Left lung (tissue), 10 donors: ENCODE results near the gene DRD2. TPM values are rescaled to one million over a fixed set of nuclear protein-coding genes. Genes with fewer than 3 reads are reported as not detected.

Source experiments
- ATAC-seq: fragments of 200-7000 bp; cut with Tn5 transposase; one replicate; pipeline ENCODE4 v1.9.1; 2020; ENCODE audit warnings: moderate library complexity
- DNase-seq, 4 donors: peaks; one replicate each; pipeline ENCODE4 v3.0.0-alpha.2; 2013 to 2020
- H3K27ac ChIP-seq, 2 donors: fragments of 200-600 bp; sonication (generic) in 1 of 2; one replicate each; pipeline versions ENCODE4 v1.5.0 to v1.8.0; 2020 to 2021
- H3K27me3 ChIP-seq, 2 donors: fragments of 200-600 bp; sonication (generic) in 1 of 2; one replicate each; pipeline versions ENCODE4 v1.5.0 to v1.8.0; 2020 to 2021
- H3K36me3 ChIP-seq, 2 donors: fragments of 200-600 bp; sonication (generic) in 1 of 2; one replicate each; pipeline versions ENCODE4 v1.5.0 to v1.8.0; 2020 to 2021
- H3K4me1 ChIP-seq, 2 donors: fragments of 200-600 bp; one replicate each; pipeline ENCODE4 v1.8.0; 2021
- H3K4me3 ChIP-seq, 2 donors: fragments of 200-600 bp; sonication (generic) in 1 of 2; one replicate each; pipeline versions ENCODE4 v1.5.0 to v1.8.0; 2020 to 2021; ENCODE audit warnings: mild to moderate bottlenecking in 1 of 2
- H3K9me3 ChIP-seq, 2 donors: fragments of 200-600 bp; sonication (generic) in 1 of 2; one replicate each; pipeline versions ENCODE4 v1.5.0 to v1.8.0; 2020 to 2021
- intact Hi-C, 2 donors: fragments of 100-400 bp; cut with DNase I; formaldehyde crosslinking; loops; one replicate each; pipeline versions ENCODE4 v1.11.2 to v1.14.2; 2022
- polyA plus RNA-seq, 6 donors: library from polyadenylated mRNA; unstranded; fragments of 120-200 nt; gene quantifications; one replicate each; pipeline ENCODE4 v1.2.1, GENCODE V29; 2013; ENCODE audit not compliant: insufficient read length in 6 of 6
- total RNA-seq, 2 donors: library from RNA; stranded (reverse); fragmentation: NEBNext Ultra II Directional; extraction: Animal tissue kit (Norgen Biotek cat#: 25700); gene quantifications; one replicate each; pipeline ENCODE4 v1.2.1, GENCODE V29; 2021
- TF ChIP-seq, protein P1 (sequence below), 2 donors: fragments of 200-600 bp; sonication (generic) in 1 of 2; IDR thresholded peaks; one replicate each; pipeline versions ENCODE4 v1.5.0 to v1.8.0; 2021; ENCODE audit warnings: antibody characterized with exemption in 2 of 2
- donor health status: DM: no; HTN: yes; CAD: no.
- donor health status: DM: no; HTN: no; CAD: no.

DRD2 gene
- total and polyA plus RNA-seq, 8 donors = 0.17 to 0.43 (median 0.22) TPM; not detected in 2

DNA sequence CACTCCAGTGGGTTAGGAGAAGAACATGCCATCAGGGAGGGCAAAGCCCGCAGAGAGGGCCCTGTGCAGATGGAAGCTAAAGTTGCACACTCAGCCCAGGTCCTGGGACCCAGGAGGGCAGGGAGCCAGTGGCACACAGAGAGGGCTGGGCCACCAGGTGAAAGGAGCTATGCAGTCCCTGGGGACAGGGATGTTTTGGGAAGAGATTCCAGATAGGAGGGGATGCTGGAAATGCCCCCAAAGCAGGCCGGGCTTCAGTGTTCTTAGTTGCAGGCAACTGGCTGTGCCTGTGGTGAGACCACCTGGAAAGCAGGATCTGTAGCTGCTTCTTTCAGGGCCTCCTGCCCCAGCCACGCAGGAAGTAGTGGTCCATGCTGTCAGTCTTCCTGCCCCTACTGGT lies 68.0 kb downstream of the DRD2 start:
- ATAC-seq (no peak), DNase-seq (no peak)
- Histone ChIP-seq H3K36me3 (no peaks in the 10 kb centered on the region), H3K27me3 (no peaks in the 10 kb centered on the region), H3K27ac (no peak overlapping the region), H3K4me1 (no peaks in the 10 kb centered on the region), H3K4me3 (no peak overlapping the region), H3K9me3 (no peaks in the 10 kb centered on the region)
- intact Hi-C loops = no loop called here
- TF ChIP-seq, protein P1, sequence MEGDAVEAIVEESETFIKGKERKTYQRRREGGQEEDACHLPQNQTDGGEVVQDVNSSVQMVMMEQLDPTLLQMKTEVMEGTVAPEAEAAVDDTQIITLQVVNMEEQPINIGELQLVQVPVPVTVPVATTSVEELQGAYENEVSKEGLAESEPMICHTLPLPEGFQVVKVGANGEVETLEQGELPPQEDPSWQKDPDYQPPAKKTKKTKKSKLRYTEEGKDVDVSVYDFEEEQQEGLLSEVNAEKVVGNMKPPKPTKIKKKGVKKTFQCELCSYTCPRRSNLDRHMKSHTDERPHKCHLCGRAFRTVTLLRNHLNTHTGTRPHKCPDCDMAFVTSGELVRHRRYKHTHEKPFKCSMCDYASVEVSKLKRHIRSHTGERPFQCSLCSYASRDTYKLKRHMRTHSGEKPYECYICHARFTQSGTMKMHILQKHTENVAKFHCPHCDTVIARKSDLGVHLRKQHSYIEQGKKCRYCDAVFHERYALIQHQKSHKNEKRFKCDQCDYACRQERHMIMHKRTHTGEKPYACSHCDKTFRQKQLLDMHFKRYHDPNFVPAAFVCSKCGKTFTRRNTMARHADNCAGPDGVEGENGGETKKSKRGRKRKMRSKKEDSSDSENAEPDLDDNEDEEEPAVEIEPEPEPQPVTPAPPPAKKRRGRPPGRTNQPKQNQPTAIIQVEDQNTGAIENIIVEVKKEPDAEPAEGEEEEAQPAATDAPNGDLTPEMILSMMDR (IDR thresholded peaks at IDR 0.05) = no peak

DNA sequence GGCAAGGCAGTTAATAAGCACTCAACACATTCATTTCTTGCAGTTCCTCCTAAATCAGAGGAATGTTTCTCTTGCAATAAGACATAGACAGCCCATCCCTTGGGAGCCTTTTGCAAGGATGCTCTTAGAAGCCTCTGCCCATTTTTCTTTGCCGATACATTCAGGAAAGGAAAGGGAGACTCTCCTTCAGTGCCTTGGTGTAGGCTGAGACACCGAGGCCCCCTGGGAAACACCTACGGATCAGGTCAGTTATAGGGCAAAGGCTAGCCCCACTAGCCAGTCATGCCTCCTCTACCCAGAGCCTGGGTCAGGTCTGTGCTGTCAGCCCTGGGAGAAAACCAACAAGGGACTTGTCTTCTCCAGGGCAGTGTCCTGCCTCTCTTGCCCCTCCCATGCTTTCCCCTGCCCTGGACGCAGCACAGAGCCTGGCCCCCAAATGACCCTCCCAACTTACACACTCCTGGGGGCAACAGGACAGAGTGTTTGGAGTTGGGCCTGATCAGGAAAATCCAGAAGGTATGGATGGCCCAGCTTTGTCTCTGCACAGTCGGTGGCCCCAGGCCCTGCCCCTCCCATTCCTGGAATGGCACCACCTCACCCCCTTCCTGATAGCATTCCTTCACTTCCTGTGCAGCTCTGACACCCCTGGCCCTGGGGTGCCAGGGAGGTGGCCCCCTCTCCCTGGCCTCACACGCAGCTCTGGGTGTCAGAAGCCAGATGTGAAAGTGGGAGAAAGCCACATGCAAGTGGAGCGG lies 69.3 kb downstream of the DRD2 start:
- H3K27me3 ChIP-seq = no peaks in the 10 kb centered on the region
- no peak overlapping the region for H3K4me3 ChIP-seq
- no peak overlapping the region for H3K27ac ChIP-seq
- no peaks in the 10 kb centered on the region for H3K4me1 ChIP-seq
- intact Hi-C loops = no loop called here
- no peak for DNase-seq
- H3K9me3 ChIP-seq = no peaks in the 10 kb centered on the region
- ATAC-seq = no peak
- TF ChIP-seq, protein P1 (IDR thresholded peaks at IDR 0.05) = no peak
- H3K36me3 ChIP-seq = no peaks in the 10 kb centered on the region

DNA sequence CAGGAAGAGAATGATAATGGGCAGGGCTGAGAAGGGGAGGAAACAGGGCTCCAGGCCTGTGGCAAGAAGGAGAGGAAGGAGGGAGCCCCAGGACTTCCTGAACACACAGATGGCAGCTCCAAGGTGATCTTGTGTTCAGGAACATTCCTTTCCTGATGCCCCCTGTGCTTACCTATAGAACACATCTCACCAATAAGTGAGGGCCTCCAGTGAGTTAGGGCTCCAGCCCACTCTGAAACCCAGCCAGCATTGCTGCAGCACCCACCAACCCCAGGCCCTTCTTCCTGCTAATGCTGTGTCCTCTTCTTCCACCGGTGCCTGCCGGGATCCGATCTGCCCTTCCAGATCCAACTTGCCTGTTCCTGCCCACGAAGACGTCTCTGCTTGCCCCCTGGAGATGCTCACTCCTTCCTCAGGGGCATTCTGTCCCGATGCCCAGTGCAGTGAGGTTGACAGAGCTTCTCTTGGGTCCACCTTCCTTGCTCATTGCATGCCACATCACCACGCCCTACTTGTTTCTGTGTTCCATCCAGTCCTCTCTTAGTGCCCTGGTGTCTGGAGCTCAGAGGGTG lies 70.3 kb downstream of the DRD2 start:
- Histone ChIP-seq H3K4me1 (no peaks in the 10 kb centered on the region), H3K36me3 (no peaks in the 10 kb centered on the region), H3K27me3 (no peaks in the 10 kb centered on the region), H3K4me3 (no peak overlapping the region), H3K9me3 (no peaks in the 10 kb centered on the region), H3K27ac (no peak overlapping the region)
- intact Hi-C loops = no loop called here
- ATAC-seq (no peak), DNase-seq (no peak)
- TF ChIP-seq, protein P1 (IDR thresholded peaks at IDR 0.05) = no peak

DNA sequence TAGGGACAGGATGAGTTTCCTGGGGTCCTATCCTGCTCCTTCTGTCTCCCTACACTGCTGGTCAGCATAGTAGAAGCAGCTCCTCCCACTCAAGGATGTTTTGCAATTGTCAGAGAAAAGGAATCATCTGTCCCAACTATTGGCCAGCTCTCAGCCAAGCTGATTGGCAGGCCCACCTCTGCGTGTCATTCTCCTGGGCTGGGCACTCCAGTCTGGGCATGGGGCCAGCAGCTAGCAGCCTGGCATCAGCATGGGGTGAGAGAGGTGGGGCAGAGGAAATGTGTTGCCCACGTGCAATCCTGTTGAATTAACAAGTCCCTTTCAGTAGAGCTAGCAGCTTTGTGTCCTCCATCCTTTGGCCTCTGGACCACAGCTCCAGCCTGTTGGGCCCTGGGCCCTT lies 73.5 kb downstream of the DRD2 start:
- TF ChIP-seq, protein P1 (IDR thresholded peaks at IDR 0.05) = no peak
- no peaks in the 10 kb centered on the region for H3K4me1 ChIP-seq
- H3K4me3 ChIP-seq = no peak overlapping the region
- ATAC-seq (peak; percentile 90), DNase-seq (peak in 3 of 4 donors; percentile 18 to 82 (median 66))
- no peak overlapping the region for H3K27ac ChIP-seq
- H3K9me3 ChIP-seq = no peaks in the 10 kb centered on the region
- intact Hi-C loops = no loop called here
- H3K27me3 ChIP-seq = no peaks in the 10 kb centered on the region
- H3K36me3 ChIP-seq = no peaks in the 10 kb centered on the region

DNA sequence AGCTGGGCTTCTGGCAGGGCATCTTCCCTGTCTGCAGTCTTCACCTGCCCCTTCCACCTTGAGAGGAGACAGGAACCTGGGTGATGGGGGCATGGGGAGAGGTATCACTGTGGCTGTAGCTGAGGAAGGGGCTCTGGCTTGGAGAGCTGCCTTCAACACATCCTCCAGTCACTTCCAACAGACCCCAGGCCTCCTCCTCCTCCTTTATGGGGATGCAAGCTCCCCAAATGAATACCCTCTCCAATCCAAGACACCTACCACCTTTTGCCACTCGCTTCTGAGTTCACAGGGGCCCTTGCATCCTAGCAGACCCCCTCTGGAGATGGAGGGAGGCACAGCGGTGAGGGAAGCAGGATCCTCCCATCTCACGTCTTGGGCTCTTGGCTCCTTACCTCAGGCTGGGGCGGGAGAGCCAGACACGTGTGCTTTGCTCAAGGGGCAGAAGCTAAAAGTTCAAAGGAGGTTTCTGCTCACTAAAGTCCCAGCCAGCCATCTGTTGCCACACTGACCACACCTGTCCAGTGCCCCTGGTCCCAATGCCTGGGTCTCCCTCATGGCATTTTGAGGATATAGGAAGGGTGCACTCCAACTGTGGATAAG lies 74.5 kb downstream of the DRD2 start:
- Histone ChIP-seq H3K9me3 (no peaks in the 10 kb centered on the region), H3K4me3 (no peak overlapping the region), H3K27ac (no peak overlapping the region), H3K36me3 (no peaks in the 10 kb centered on the region), H3K27me3 (no peaks in the 10 kb centered on the region), H3K4me1 (no peaks in the 10 kb centered on the region)
- intact Hi-C loops = no loop called here
- no peak for ATAC-seq
- DNase-seq = no peak
- TF ChIP-seq, protein P1 (IDR thresholded peaks at IDR 0.05) = no peak
